ENCODE measurements around the gene HOXA5. TPM values are rescaled to one million over a fixed set of nuclear protein-coding genes. Genes with fewer than 3 reads are reported as not detected.

Gene HOXA5
- total RNA-seq, 1 experiment from 2014 or later = not detected

DNA sequence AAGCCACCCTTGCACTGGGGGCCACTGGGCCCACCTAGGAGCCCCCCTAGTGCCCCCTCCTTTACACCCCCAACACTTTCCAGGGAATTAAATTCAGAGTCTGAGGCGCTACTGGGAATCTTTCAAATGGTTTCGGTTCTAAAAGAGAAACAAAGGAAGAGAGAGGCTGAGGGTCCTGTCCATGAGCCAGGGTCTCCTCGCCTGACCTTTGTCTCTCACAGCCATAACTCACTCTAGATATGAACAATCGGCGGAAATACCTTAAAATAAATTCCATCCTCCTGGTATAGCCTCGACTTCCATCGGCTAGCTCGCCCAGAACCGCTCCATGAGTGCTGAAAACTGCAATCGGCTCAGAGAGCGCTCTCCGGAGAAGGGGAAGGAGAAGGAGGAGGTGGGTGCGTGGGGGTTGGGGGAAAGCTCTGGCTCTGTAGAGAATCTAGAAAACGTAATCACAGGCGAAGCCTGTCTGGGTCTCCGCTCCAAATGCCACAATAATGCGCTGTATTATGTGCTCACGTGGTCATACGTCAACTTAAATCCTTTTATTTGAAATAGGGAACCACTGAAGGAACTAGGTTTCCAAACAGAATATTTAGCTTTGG, 25.5 kb downstream of the HOXA5 start:
- H4K5ac ChIP-seq (ENCODE audit: insufficient read length, low read depth, low read length) = no peak overlapping the region
- no peak overlapping the region for H3K9ac ChIP-seq (ENCODE audit: extremely low read depth, insufficient read length, low read length)
- no peak overlapping the region for H3K27ac ChIP-seq (ENCODE audit: insufficient read length, low read depth, low read length)
- H3T11ph ChIP-seq (ENCODE audit: low read length) = no peak overlapping the region
- H2BK15ac ChIP-seq (ENCODE audit: low read depth, low read length) = no peak overlapping the region
- peaks cover 3 to 14% of the 10 kb centered on the region in 2 experiments; a peak in 3 of 4 replicates for H3K4me1 Mint-ChIP-seq
- no peaks in the 10 kb centered on the region for H3K79me1 ChIP-seq (ENCODE audit: insufficient read depth, low read depth, low read length, poor library complexity, severe bottlenecking)
- no peak overlapping the region for H3K27ac Mint-ChIP-seq
- peaks cover 0 to 7% of the 10 kb centered on the region in 2 experiments; a peak in 2 of 5 replicates for H3K9me3 Mint-ChIP-seq
- no peak for DNase-seq
- no peaks in the 10 kb centered on the region for H3K9me3 ChIP-seq (ENCODE audit: control insufficient read depth, low read depth, low read length)
- no peak overlapping the region for H2BK12ac ChIP-seq (ENCODE audit: insufficient read length, low read depth, low read length)
- no peak overlapping the region for H4K8ac ChIP-seq (replicated peaks; ENCODE audit: insufficient read length, low read depth, low read length)
- no peak overlapping the region for H2AK5ac ChIP-seq (ENCODE audit: insufficient read length, low read length)
- no CpG with 5 or more reads among the region's 19 CpGs for WGBS (ENCODE audit: extremely low coverage, insufficient read length, low lambda C conversion rate)
- no peak overlapping the region for H3K4me3 Mint-ChIP-seq
- no peak overlapping the region for H3K56ac ChIP-seq (ENCODE audit: insufficient read length, low read depth, low read length)
- peaks cover 3% of the 10 kb centered on the region for H3K23me2 ChIP-seq (ENCODE audit: insufficient read length, low read depth, low read length, poor library complexity, severe bottlenecking)
- H3K27me3 ChIP-seq (ENCODE audit: insufficient read depth, low read length) = peaks cover 97% of the 10 kb centered on the region
- H3K4me2 ChIP-seq (ENCODE audit: insufficient read depth, insufficient read length, low read length) = no peak overlapping the region
- no peak overlapping the region for H3K18ac ChIP-seq (ENCODE audit: insufficient read length, low read depth, low read length)
- no peak overlapping the region for H3K23ac ChIP-seq (ENCODE audit: insufficient read length, low read depth, low read length)
- no peaks in the 10 kb centered on the region for H3K79me2 ChIP-seq (ENCODE audit: insufficient read depth, low read length)
- no peaks in the 10 kb centered on the region for H4K20me1 ChIP-seq (ENCODE audit: control insufficient read depth, insufficient read depth, insufficient read length)
- H4K91ac ChIP-seq (ENCODE audit: insufficient read length, low read depth, low read length) = no peak overlapping the region
- no peak overlapping the region for H3K14ac ChIP-seq (ENCODE audit: insufficient read depth, low read length)
- H3K4me1 ChIP-seq (ENCODE audit: insufficient read depth, low read length) = no peaks in the 10 kb centered on the region
- no peak overlapping the region for H2BK20ac ChIP-seq (ENCODE audit: low read depth, low read length, poor library complexity, severe bottlenecking)
- no peak overlapping the region for H3K4ac ChIP-seq (ENCODE audit: low read depth, low read length)
- peaks cover 98% of the 10 kb centered on the region for H3K27me3 Mint-ChIP-seq (ENCODE audit: low read depth)
- TF ChIP-seq, protein P1, sequence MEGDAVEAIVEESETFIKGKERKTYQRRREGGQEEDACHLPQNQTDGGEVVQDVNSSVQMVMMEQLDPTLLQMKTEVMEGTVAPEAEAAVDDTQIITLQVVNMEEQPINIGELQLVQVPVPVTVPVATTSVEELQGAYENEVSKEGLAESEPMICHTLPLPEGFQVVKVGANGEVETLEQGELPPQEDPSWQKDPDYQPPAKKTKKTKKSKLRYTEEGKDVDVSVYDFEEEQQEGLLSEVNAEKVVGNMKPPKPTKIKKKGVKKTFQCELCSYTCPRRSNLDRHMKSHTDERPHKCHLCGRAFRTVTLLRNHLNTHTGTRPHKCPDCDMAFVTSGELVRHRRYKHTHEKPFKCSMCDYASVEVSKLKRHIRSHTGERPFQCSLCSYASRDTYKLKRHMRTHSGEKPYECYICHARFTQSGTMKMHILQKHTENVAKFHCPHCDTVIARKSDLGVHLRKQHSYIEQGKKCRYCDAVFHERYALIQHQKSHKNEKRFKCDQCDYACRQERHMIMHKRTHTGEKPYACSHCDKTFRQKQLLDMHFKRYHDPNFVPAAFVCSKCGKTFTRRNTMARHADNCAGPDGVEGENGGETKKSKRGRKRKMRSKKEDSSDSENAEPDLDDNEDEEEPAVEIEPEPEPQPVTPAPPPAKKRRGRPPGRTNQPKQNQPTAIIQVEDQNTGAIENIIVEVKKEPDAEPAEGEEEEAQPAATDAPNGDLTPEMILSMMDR (conservative IDR thresholded peaks at IDR 0.05) = no peak
- no peak overlapping the region for H2BK5ac ChIP-seq (ENCODE audit: insufficient read length, low read length)
- H3K36me3 Mint-ChIP-seq (ENCODE audit: insufficient read depth in 1 of 3, low read depth in 3 of 3) = peaks cover 0 to 5% (median 0%) of the 10 kb centered on the region in 3 experiments; a peak in 1 of 7 replicates
- H2AFZ ChIP-seq (ENCODE audit: low read length) = no peak overlapping the region
- no peak overlapping the region for H2BK120ac ChIP-seq (ENCODE audit: low read depth, low read length, poor library complexity, severe bottlenecking)

All from H9 (cell line).